ENCODE data around the gene LRRC66. TPM values are rescaled to one million over a fixed set of nuclear protein-coding genes. Genes with fewer than 3 reads are reported as not detected.

LRRC66 gene
- total and polyA plus RNA-seq, 2 experiments from 2014 or later = 0.24 TPM; not detected in 1

DNA sequence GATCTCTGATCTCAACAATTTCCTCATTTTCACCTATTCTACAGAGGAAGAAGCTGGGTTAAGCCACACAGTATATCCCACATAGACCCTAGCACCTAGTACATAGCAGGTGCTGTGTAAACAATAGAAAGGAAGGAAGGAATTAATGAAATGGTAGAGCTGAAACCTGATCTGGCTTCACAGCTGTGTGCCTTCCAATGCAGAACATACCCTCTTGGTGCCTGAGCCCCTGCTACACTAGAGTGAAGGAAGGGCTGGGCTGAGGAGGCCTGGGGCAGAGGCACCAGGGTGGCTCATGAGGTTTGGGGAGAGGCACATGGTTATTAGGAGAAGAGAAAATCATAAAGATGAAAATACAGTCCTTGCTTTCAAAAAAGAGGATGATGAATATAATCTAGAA is 21.3 kb downstream of the LRRC66 start:
- no peaks in the 10 kb centered on the region for H3K27me3 ChIP-seq (ENCODE audit: insufficient read depth)
- H3F3A ChIP-seq (replicated peaks; ENCODE audit: low read depth) = no peaks in the 10 kb centered on the region
- DNase-seq (ENCODE audit: low spot score) = peak; percentile 35
- Mint-ChIP-seq H3K9me3 (no peaks in the 10 kb centered on the region), H3K4me3 (no peak overlapping the region), H3K27me3 (ENCODE audit: insufficient read depth, low read depth, poor library complexity) (peaks cover 3% of the 10 kb centered on the region), H3K36me3 (ENCODE audit: low read depth) (no peaks in the 10 kb centered on the region), H3K4me1 (peaks cover 16% of the 10 kb centered on the region), H3K27ac (no peak overlapping the region)
- no peaks in the 10 kb centered on the region for H3K36me3 ChIP-seq (ENCODE audit: insufficient read depth)
- H3K27ac ChIP-seq (ENCODE audit: low read depth) = no peak overlapping the region
- no peaks in the 10 kb centered on the region for H3K9me2 ChIP-seq (ENCODE audit: insufficient read depth)
- peak; percentile 80 for ATAC-seq
- H2AFZ ChIP-seq = peak overlapping the region; percentile 66; the same call in 1 of the 2 replicates
- H3K4me2 ChIP-seq = peak overlapping the region; percentile 40; the same call in 1 of the 2 replicates
- peaks cover 12% of the 10 kb centered on the region for H3K4me1 ChIP-seq (ENCODE audit: insufficient read depth)
- TF ChIP-seq POLR2AphosphoS5 (IDR thresholded peaks at IDR 0.05; ENCODE audit: low read depth) = no peak
- no peak for TF ChIP-seq EZH2phosphoT487 (IDR thresholded peaks at IDR 0.05; ENCODE audit: unreplicated experiment)
- TF ChIP-seq, protein P1, sequence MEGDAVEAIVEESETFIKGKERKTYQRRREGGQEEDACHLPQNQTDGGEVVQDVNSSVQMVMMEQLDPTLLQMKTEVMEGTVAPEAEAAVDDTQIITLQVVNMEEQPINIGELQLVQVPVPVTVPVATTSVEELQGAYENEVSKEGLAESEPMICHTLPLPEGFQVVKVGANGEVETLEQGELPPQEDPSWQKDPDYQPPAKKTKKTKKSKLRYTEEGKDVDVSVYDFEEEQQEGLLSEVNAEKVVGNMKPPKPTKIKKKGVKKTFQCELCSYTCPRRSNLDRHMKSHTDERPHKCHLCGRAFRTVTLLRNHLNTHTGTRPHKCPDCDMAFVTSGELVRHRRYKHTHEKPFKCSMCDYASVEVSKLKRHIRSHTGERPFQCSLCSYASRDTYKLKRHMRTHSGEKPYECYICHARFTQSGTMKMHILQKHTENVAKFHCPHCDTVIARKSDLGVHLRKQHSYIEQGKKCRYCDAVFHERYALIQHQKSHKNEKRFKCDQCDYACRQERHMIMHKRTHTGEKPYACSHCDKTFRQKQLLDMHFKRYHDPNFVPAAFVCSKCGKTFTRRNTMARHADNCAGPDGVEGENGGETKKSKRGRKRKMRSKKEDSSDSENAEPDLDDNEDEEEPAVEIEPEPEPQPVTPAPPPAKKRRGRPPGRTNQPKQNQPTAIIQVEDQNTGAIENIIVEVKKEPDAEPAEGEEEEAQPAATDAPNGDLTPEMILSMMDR (conservative IDR thresholded peaks at IDR 0.05; ENCODE audit: low read depth in 2 of 2) = no peak
- TF ChIP-seq, protein P2, sequence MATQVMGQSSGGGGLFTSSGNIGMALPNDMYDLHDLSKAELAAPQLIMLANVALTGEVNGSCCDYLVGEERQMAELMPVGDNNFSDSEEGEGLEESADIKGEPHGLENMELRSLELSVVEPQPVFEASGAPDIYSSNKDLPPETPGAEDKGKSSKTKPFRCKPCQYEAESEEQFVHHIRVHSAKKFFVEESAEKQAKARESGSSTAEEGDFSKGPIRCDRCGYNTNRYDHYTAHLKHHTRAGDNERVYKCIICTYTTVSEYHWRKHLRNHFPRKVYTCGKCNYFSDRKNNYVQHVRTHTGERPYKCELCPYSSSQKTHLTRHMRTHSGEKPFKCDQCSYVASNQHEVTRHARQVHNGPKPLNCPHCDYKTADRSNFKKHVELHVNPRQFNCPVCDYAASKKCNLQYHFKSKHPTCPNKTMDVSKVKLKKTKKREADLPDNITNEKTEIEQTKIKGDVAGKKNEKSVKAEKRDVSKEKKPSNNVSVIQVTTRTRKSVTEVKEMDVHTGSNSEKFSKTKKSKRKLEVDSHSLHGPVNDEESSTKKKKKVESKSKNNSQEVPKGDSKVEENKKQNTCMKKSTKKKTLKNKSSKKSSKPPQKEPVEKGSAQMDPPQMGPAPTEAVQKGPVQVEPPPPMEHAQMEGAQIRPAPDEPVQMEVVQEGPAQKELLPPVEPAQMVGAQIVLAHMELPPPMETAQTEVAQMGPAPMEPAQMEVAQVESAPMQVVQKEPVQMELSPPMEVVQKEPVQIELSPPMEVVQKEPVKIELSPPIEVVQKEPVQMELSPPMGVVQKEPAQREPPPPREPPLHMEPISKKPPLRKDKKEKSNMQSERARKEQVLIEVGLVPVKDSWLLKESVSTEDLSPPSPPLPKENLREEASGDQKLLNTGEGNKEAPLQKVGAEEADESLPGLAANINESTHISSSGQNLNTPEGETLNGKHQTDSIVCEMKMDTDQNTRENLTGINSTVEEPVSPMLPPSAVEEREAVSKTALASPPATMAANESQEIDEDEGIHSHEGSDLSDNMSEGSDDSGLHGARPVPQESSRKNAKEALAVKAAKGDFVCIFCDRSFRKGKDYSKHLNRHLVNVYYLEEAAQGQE (IDR thresholded peaks at IDR 0.05; ENCODE audit: unreplicated experiment) = no peak
- no peak for TF ChIP-seq ZNF114 (CRISPR knock-in tag; IDR thresholded peaks at IDR 0.05)
- TF ChIP-seq JUNB (IDR thresholded peaks at IDR 0.05; ENCODE audit: unreplicated experiment) = no peak
- TF ChIP-seq, protein P3, sequence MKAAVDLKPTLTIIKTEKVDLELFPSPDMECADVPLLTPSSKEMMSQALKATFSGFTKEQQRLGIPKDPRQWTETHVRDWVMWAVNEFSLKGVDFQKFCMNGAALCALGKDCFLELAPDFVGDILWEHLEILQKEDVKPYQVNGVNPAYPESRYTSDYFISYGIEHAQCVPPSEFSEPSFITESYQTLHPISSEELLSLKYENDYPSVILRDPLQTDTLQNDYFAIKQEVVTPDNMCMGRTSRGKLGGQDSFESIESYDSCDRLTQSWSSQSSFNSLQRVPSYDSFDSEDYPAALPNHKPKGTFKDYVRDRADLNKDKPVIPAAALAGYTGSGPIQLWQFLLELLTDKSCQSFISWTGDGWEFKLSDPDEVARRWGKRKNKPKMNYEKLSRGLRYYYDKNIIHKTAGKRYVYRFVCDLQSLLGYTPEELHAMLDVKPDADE (IDR thresholded peaks at IDR 0.05) = no peak
- no peak for TF ChIP-seq EZH2 (IDR thresholded peaks at IDR 0.05; ENCODE audit: low read depth, unreplicated experiment)
- no peak for TF ChIP-seq STAT1 (IDR thresholded peaks at IDR 0.05; ENCODE audit: unreplicated experiment)
- no peak for TF ChIP-seq CREB1 (CRISPR knock-in tag; IDR thresholded peaks at IDR 0.05; ENCODE audit: low read depth)
- TF ChIP-seq NANOG (IDR thresholded peaks at IDR 0.05; ENCODE audit: borderline replicate concordance) = no peak
- H3K4me3 ChIP-seq = no peak overlapping the region
- H4K20me1 ChIP-seq (replicated peaks; ENCODE audit: insufficient read depth) = peaks cover 4% of the 10 kb centered on the region; the same call in 1 of the 2 replicates
- H3K79me2 ChIP-seq (replicated peaks; ENCODE audit: insufficient read depth) = no peaks in the 10 kb centered on the region

Data from GM23338 (cell line).